ENCODE measurements around the gene EVC2.

DNA sequence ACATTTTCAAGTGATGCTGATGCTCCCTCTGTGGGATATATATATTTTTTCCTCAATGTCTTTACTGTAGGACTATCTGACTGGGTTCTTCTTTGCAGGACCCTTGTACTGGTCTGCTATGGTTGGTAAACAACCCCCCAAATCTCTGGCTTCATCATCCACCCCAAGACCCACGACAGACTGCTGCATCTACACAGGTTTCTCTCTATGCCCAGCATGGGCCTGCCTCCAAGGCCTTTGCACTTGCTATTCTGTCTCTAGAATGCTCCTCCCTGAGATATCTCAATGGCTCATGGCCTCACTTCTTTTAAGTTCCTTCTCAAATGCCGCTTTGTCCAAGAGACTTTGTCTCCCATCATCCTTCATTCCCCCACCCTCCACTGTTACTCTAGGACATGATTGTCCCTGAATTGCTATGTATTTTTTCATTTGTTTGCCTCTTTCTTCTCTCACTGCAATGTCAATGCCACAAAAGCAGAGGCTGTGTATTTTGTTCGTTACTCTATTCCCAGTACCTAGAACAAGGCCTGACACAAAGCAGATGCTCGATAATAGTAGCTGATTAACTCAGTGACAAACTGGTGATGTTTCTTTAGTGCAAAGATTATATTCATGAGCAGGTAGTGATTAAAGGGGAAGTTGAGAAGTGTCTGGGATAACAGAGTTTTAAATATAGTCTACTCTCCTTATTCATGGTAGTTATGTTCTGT lies 9.2 kb upstream of the EVC2 start:
- TF ChIP-seq, protein P1, sequence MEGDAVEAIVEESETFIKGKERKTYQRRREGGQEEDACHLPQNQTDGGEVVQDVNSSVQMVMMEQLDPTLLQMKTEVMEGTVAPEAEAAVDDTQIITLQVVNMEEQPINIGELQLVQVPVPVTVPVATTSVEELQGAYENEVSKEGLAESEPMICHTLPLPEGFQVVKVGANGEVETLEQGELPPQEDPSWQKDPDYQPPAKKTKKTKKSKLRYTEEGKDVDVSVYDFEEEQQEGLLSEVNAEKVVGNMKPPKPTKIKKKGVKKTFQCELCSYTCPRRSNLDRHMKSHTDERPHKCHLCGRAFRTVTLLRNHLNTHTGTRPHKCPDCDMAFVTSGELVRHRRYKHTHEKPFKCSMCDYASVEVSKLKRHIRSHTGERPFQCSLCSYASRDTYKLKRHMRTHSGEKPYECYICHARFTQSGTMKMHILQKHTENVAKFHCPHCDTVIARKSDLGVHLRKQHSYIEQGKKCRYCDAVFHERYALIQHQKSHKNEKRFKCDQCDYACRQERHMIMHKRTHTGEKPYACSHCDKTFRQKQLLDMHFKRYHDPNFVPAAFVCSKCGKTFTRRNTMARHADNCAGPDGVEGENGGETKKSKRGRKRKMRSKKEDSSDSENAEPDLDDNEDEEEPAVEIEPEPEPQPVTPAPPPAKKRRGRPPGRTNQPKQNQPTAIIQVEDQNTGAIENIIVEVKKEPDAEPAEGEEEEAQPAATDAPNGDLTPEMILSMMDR (conservative IDR thresholded peaks at IDR 0.05; ENCODE audit: low read depth, low read length) = no peak
- TF ChIP-seq SMC3 (IDR thresholded peaks at IDR 0.05; ENCODE audit: low read depth, low read length) (no peak), MXI1 (IDR thresholded peaks at IDR 0.05; ENCODE audit: borderline replicate concordance, low read depth, low read length) (no peak), POLR2A (IDR thresholded peaks at IDR 0.05; ENCODE audit: low read depth, low read length) (no peak), FOS (IDR thresholded peaks at IDR 0.05; ENCODE audit: low read depth, low read length) (no peak), RAD21 (IDR thresholded peaks at IDR 0.05; ENCODE audit: low read length) (no peak)
- TF ChIP-seq, protein P2, sequence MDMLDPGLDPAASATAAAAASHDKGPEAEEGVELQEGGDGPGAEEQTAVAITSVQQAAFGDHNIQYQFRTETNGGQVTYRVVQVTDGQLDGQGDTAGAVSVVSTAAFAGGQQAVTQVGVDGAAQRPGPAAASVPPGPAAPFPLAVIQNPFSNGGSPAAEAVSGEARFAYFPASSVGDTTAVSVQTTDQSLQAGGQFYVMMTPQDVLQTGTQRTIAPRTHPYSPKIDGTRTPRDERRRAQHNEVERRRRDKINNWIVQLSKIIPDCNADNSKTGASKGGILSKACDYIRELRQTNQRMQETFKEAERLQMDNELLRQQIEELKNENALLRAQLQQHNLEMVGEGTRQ (IDR thresholded peaks at IDR 0.05; ENCODE audit: low read depth, low read length) = no peak

All from IMR-90 (cell line).